DMS79 (cell line): ENCODE data around the gene RNF151.
"Not testable (repeated sequence)": the region's sequence is repeated elsewhere in the genome, so short reads cannot be mapped to it uniquely, and the experiment has no call there.

Source experiments
- DNase-seq: peaks from one replicate; lab custom pipeline; 2025; lab: John Stamatoyannopoulos, UW

The RNF151 gene

GRCh38 chr16:2007081-2007836 lies 40.6 kb downstream of the RNF151 start:
- DNase-seq: no peak

- no peak for DNase-seq
Observed at GRCh38 chr16:2008009-2008526, 41.4 kb downstream of the RNF151 start.

GRCh38 chr16:2008631-2009163 lies 42.0 kb downstream of the RNF151 start:
- no peak for DNase-seq

GRCh38 chr16:2009164-2009711 lies 42.6 kb downstream of the RNF151 start:
- DNase-seq: no peak

GRCh38 chr16:2009791-2010510 lies 43.3 kb downstream of the RNF151 start, which contains the start of gene ZNF598:
Gene ZNF598 (minus strand): TSS chr16:2009821.
- DNase-seq: peak; percentile 43

- not testable (repeated sequence) for DNase-seq
Observed at GRCh38 chr16:2011726-2012125, 45.1 kb downstream of the RNF151 start.

- DNase-seq: no peak
Observed at GRCh38 chr16:2013527-2013926, 46.9 kb downstream of the RNF151 start.

GRCh38 chr16:2015117-2015946 lies 48.7 kb downstream of the RNF151 start:
- DNase-seq: no peak

- DNase-seq: no peak
Observed at GRCh38 chr16:2015947-2016208, 49.2 kb downstream of the RNF151 start.

GRCh38 chr16:2016407-2016922 lies 49.8 kb downstream of the RNF151 start:
- no peak for DNase-seq
